Measurements from ENCODE around the gene ALDH7A1.

- TF ChIP-seq POLR2A (IDR thresholded peaks at IDR 0.05; ENCODE audit: low read length) (no peak), GATA1 (IDR thresholded peaks at IDR 0.05; ENCODE audit: low read depth, low read length) (no peak)
Measured at GRCh38 chr5:126490167-126490940, 104.7 kb downstream of the ALDH7A1 start.

Data from erythroblast (primary cell).